ENCODE results near the gene C7. TPM values are rescaled to one million over a fixed set of nuclear protein-coding genes. Genes with fewer than 3 reads are reported as not detected.
"Not testable (repeated sequence)": the region's sequence is repeated elsewhere in the genome, so short reads cannot be mapped to it uniquely, and the experiment has no call there.

The C7 gene
- total RNA-seq (10.3 and 43.5 TPM in 2 replicates), polyA plus RNA-seq (5.3 and 7.7 TPM in 2 replicates)

DNA sequence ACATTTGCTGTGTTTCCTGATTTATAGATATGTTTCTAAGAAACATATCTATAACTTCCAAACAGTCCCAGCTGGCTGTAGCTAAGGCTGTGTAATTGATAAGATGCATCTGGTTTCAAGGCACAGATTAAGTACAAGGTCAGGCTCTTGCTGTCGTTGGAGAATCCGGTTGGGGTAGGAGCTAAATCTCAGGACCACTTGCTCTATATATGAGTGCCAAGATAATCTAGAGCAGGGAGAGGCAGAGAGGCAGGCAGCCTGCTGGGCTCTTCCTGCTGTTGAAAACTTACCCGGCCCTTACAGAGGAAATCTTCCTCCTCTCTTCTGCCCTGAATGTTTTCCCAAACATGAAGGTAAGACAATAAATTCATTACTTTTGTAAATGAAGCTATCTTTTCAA is at the start of gene C7:
TSS of gene C7 (plus strand) at position 234 of the 400 bp plus-strand sequence. CDS start at position 348, 114 bp downstream.
- H3K9me3 ChIP-seq (ENCODE audit: low read depth): no peaks in the 10 kb centered on the region
- DNase-seq (ENCODE audit: low spot score): no peak
- H3K36me3 ChIP-seq (replicated peaks; ENCODE audit: insufficient read depth, low read depth): no peaks in the 10 kb centered on the region
- TF ChIP-seq EZH2 (IDR thresholded peaks at IDR 0.05; ENCODE audit: borderline replicate concordance): no peak
- no peak for TF ChIP-seq EZH2phosphoT487 (IDR thresholded peaks at IDR 0.05; ENCODE audit: low read depth, severe bottlenecking, unreplicated experiment)
- TF ChIP-seq, protein P1, sequence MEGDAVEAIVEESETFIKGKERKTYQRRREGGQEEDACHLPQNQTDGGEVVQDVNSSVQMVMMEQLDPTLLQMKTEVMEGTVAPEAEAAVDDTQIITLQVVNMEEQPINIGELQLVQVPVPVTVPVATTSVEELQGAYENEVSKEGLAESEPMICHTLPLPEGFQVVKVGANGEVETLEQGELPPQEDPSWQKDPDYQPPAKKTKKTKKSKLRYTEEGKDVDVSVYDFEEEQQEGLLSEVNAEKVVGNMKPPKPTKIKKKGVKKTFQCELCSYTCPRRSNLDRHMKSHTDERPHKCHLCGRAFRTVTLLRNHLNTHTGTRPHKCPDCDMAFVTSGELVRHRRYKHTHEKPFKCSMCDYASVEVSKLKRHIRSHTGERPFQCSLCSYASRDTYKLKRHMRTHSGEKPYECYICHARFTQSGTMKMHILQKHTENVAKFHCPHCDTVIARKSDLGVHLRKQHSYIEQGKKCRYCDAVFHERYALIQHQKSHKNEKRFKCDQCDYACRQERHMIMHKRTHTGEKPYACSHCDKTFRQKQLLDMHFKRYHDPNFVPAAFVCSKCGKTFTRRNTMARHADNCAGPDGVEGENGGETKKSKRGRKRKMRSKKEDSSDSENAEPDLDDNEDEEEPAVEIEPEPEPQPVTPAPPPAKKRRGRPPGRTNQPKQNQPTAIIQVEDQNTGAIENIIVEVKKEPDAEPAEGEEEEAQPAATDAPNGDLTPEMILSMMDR (IDR thresholded peaks at IDR 0.05; ENCODE audit: poor library complexity): no peak
- H4K20me1 ChIP-seq (ENCODE audit: insufficient read depth, poor library complexity, severe bottlenecking): no peaks in the 10 kb centered on the region
- H3K27me3 ChIP-seq: no peaks in the 10 kb centered on the region
- no peak within 1 kb of the TSS for H3K4me3 ChIP-seq
- H3K79me2 ChIP-seq: no peaks in the 10 kb centered on the region
- H3K27ac ChIP-seq: peak within 1 kb of the TSS; percentile 18
- 12% methylated on average over 3 of the region's 3 CpGs for WGBS (ENCODE audit: low lambda C conversion rate, missing lambda C conversion rate)
- peak within 1 kb of the TSS; percentile 43 for H2AFZ ChIP-seq
- H3K4me1 ChIP-seq (ENCODE audit: insufficient read depth): peaks cover 13% of the 10 kb centered on the region
- no peaks in the 10 kb centered on the region for H3K9me2 ChIP-seq (replicated peaks; ENCODE audit: insufficient read depth)
- H3K4me2 ChIP-seq: peak within 1 kb of the TSS; percentile 42

DNA sequence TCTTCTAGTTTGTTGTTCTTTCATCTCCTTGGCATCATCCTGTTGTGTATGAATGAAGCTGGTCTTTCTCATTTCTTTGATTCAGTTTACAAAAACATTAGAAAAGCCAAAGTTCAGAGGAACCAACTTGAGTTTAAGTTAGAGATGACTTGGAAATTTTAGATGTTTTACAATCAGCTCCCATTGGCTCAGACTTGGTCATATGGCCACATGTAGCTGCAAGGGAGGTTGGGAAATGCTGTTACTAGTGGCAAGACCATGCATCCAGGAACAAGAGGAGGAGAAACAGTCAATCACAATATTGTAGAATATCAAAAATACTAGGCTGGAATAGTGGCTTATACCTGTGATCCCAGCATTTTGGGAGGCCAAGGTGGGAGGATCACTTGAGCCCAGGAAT is 48.6 kb upstream of the C7 start:
- Histone ChIP-seq H3K4me1 (ENCODE audit: insufficient read depth) (no peaks in the 10 kb centered on the region), H3K27me3 (no peaks in the 10 kb centered on the region), H3K9me2 (replicated peaks; ENCODE audit: insufficient read depth) (no peaks in the 10 kb centered on the region), H3K4me3 (no peak overlapping the region), H2AFZ (no peak overlapping the region), H3K36me3 (replicated peaks; ENCODE audit: insufficient read depth, low read depth) (no peaks in the 10 kb centered on the region), H3K9me3 (ENCODE audit: low read depth) (no peaks in the 10 kb centered on the region), H3K27ac (no peak overlapping the region), H3K4me2 (no peak overlapping the region), H4K20me1 (ENCODE audit: insufficient read depth, poor library complexity, severe bottlenecking) (no peaks in the 10 kb centered on the region), H3K79me2 (no peaks in the 10 kb centered on the region)
- DNase-seq (ENCODE audit: low spot score): no peak
- TF ChIP-seq EZH2phosphoT487 (IDR thresholded peaks at IDR 0.05; ENCODE audit: low read depth, severe bottlenecking, unreplicated experiment) (no peak), EZH2 (IDR thresholded peaks at IDR 0.05; ENCODE audit: borderline replicate concordance) (no peak)
- TF ChIP-seq, protein P1 (IDR thresholded peaks at IDR 0.05; ENCODE audit: poor library complexity): no peak

DNA sequence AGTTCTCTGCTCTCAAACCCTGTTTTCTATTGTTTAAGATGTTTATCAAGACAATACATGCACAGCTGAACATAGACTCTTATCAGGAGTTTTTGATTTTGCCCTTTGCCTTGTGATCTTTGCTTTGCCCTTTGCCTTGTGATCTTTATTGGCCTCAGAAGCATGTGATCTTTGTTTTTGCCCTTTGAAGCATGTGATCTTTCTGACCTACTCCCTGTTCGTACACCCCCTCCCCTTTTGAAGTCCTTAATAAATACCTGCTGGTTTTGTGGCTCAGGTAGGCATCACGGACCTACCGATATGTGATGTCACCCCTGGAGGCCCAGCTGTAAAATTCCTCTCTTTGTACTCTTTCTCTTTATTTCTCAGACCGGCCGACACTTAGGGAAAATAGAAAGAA is 44.3 kb upstream of the C7 start:
- not testable (repeated sequence) for H3K9me2 ChIP-seq (replicated peaks; ENCODE audit: insufficient read depth); H4K20me1 ChIP-seq (ENCODE audit: insufficient read depth, poor library complexity, severe bottlenecking); H3K27me3 ChIP-seq; H3K36me3 ChIP-seq (replicated peaks; ENCODE audit: insufficient read depth, low read depth); H3K4me3 ChIP-seq; H3K4me1 ChIP-seq (ENCODE audit: insufficient read depth); H3K4me2 ChIP-seq; H3K79me2 ChIP-seq; H3K9me3 ChIP-seq (ENCODE audit: low read depth); H3K27ac ChIP-seq; DNase-seq (ENCODE audit: low spot score); H2AFZ ChIP-seq
- 90% methylated on average over 5 of the region's 5 CpGs for WGBS (ENCODE audit: low lambda C conversion rate, missing lambda C conversion rate)

DNA sequence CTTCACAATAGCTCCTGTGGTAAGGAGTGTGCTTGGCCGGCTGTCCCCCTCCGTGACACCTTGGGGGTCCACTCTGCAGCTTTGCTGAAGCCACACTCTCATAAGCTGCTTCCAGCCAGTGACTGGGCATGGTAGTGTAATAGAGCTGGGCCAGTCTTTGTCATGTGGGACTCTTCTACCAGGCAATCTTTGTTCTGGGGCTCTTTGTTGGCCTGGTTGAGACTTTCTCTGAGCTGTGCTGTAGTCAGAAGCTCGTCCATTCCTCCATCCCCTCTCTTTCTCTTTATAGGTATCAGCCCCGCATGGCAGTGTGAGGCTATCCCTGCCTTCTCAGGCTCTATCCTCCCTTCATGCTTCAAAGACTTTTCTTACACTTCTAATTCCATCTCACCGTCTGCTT is 42.5 kb upstream of the C7 start:
- no peaks in the 10 kb centered on the region for H3K36me3 ChIP-seq (replicated peaks; ENCODE audit: insufficient read depth, low read depth)
- H3K4me3 ChIP-seq: no peak overlapping the region
- H4K20me1 ChIP-seq (ENCODE audit: insufficient read depth, poor library complexity, severe bottlenecking): no peaks in the 10 kb centered on the region
- H2AFZ ChIP-seq: no peak overlapping the region
- no peaks in the 10 kb centered on the region for H3K9me2 ChIP-seq (replicated peaks; ENCODE audit: insufficient read depth)
- no peak for DNase-seq (ENCODE audit: low spot score)
- no peak overlapping the region for H3K27ac ChIP-seq
- no peaks in the 10 kb centered on the region for H3K27me3 ChIP-seq
- H3K9me3 ChIP-seq (ENCODE audit: low read depth): no peaks in the 10 kb centered on the region
- no peak overlapping the region for H3K4me2 ChIP-seq
- WGBS (ENCODE audit: low lambda C conversion rate, missing lambda C conversion rate): 67% methylated on average over 5 of the region's 5 CpGs
- H3K4me1 ChIP-seq (ENCODE audit: insufficient read depth): no peaks in the 10 kb centered on the region
- no peaks in the 10 kb centered on the region for H3K79me2 ChIP-seq
- TF ChIP-seq EZH2 (IDR thresholded peaks at IDR 0.05; ENCODE audit: borderline replicate concordance) (no peak), EZH2phosphoT487 (IDR thresholded peaks at IDR 0.05; ENCODE audit: low read depth, severe bottlenecking, unreplicated experiment) (no peak)
- TF ChIP-seq, protein P1 (IDR thresholded peaks at IDR 0.05; ENCODE audit: poor library complexity): no peak
